HEK293T (cell line): ENCODE results near the gene SLX4IP.

Experiments used
- CTCF ChIA-PET: fragments of 350-600 bp; formaldehyde crosslinking; extraction: SDS; loops from one replicate; lab custom pipeline; 2021; ENCODE audit warnings: antibody characterized with exemption, inconsistent platforms; lab: Yijun Ruan, JAX
- POLR2A ChIA-PET: fragments of 350-600 bp; formaldehyde crosslinking; extraction: SDS; loops from one replicate; lab custom pipeline; 2020; ENCODE audit warnings: antibody characterized with exemption, inconsistent platforms; lab: Yijun Ruan, JAX
- DNase-seq: peaks from one replicate; pipeline ENCODE4 v3.0.0; 2012; ENCODE audit warnings: mixed read lengths; ENCODE audit errors: extremely low spot score
- ARNT ChIP-seq: fragments of 450-650 bp; IDR thresholded peaks from 2 replicates; pipeline ENCODE4 v1.6.1; 2017; ENCODE audit warnings: mild to moderate bottlenecking
- BHLHE40 ChIP-seq: fragments of 450-650 bp; IDR thresholded peaks from 2 replicates; pipeline ENCODE4 v1.6.1; 2016; ENCODE audit warnings: mild to moderate bottlenecking, moderate library complexity, borderline replicate concordance
- CTBP1 ChIP-seq: fragments of 450-650 bp; IDR thresholded peaks from 2 replicates; pipeline ENCODE4 v1.6.1; 2016; ENCODE audit warnings: borderline replicate concordance
- ELF4 ChIP-seq: fragments of 450-650 bp; IDR thresholded peaks from 2 replicates; pipeline ENCODE4 v1.6.1; 2017; ENCODE audit warnings: antibody characterized with exemption
- FOXA1 ChIP-seq: fragments of 450-650 bp; IDR thresholded peaks from 2 replicates; pipeline ENCODE4 v1.6.1; 2016; ENCODE audit warnings: mild to moderate bottlenecking
- FOXK2 ChIP-seq: fragments of 450-650 bp; IDR thresholded peaks from 2 replicates; pipeline ENCODE4 v1.6.1; 2016; ENCODE audit warnings: mild to moderate bottlenecking
- FOXM1 ChIP-seq: fragments of 450-650 bp; IDR thresholded peaks from 2 replicates; pipeline ENCODE4 v1.6.1; 2017; ENCODE audit warnings: mild to moderate bottlenecking, borderline replicate concordance
- HDGF ChIP-seq: fragments of 450-650 bp; IDR thresholded peaks from 2 replicates; pipeline ENCODE4 v1.6.1; 2017; ENCODE audit warnings: antibody characterized with exemption, borderline replicate concordance
- L3MBTL2 ChIP-seq: fragments of 450-650 bp; conservative IDR thresholded peaks from 2 replicates; pipeline ENCODE4 v1.6.1; 2016; ENCODE audit warnings: mild to moderate bottlenecking
- LEF1 ChIP-seq: fragments of 450-650 bp; IDR thresholded peaks from 2 replicates; pipeline ENCODE4 v1.6.1; 2017; ENCODE audit warnings: mild to moderate bottlenecking, borderline replicate concordance
- NFRKB ChIP-seq: fragments of 450-650 bp; IDR thresholded peaks from 2 replicates; pipeline ENCODE4 v1.6.1; 2016; ENCODE audit warnings: mild to moderate bottlenecking, moderate library complexity
- PKNOX1 ChIP-seq: fragments of 450-650 bp; IDR thresholded peaks from 2 replicates; pipeline ENCODE4 v1.6.1; 2016
- SP1 ChIP-seq: fragments of 450-650 bp; IDR thresholded peaks from 2 replicates; pipeline ENCODE4 v1.6.1; 2017
- SUZ12 ChIP-seq: fragments of 450-650 bp; IDR thresholded peaks from 2 replicates; pipeline ENCODE4 v1.6.1; 2016; ENCODE audit warnings: mild to moderate bottlenecking
- TARDBP ChIP-seq: fragments of 450-650 bp; IDR thresholded peaks from 2 replicates; pipeline ENCODE4 v1.6.1; 2016
- ZNF384 ChIP-seq: fragments of 450-650 bp; IDR thresholded peaks from 2 replicates; pipeline ENCODE4 v1.6.1; 2016

Gene SLX4IP

GRCh38 chr20:10629946-10630650 lies 195.0 kb downstream of the SLX4IP start:
- ChIA-PET CTCF (no interaction called here), POLR2A (no interaction called here)
- no peak for TF ChIP-seq ZNF384
- no peak for TF ChIP-seq HDGF
- no peak for TF ChIP-seq FOXM1
- DNase-seq, result no peak

DNA sequence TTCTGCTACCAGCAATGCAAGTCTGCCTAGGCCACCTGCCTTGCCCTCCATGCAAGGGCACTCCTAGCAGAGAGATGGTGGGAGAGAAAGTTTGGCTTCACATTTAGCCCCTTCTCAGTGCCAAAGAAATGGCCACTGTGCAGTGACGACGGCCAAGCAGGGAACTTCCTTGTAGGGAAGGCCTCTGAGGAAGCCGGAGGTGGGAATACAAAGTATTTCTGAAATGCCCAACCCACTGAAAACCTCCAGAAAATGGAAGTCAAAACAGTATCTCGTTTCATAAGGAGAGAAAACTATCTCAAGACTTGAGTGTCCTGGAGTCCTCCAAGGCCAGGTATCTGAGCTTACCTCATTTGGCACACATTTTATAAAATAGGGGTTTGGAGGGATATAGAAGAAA lies 196.0 kb downstream of the SLX4IP start:
- ChIA-PET CTCF (no interaction called here), POLR2A (no interaction called here)
- TF ChIP-seq SP1, result no peak
- DNase-seq, result no peak

DNA sequence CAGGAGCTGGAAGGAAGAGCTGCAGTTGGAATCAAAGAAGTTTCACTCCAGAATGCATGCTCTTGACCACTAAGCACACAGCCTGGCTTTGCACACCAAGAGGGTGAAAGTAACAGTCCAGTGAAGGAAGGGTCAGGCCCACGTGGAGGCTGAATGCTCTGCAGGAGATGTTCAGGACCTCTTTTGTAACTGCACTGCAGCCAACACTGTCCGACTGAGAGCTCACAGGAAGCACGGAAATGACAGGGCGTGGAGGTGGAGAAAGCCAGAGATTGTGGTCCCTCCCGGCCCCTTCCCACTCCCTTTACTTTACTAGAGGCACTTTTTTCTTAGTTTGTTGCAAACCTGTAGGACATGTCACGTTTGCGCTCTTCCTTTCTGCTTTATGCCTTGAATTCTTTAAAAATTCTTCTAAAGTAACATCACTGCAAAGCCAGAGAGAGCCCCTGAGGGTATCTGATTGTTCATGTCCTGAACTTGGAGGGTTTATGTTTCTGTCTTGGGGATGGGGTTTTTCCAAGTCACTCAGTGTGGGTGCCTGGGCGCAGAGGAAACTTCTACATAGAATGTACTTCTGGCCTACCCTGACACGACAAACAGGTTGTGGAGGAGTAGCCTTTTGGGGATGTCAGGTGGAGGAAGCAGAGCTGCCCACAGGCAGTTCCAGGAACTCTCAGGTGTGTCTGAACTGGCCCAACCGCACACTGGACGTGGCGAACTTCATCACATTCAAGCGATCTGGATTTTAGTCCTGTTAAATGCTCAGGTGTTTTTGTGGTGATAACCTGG lies 197.8 kb downstream of the SLX4IP start:
- no peak for DNase-seq
- TF ChIP-seq CTBP1, result no peak
- TF ChIP-seq NFRKB, result no peak
- TF ChIP-seq FOXK2, result no peak
- no peak for TF ChIP-seq SUZ12
- TF ChIP-seq FOXA1, result no peak
- no peak for TF ChIP-seq PKNOX1
- CTCF ChIA-PET, result no interaction called here
- POLR2A ChIA-PET, result no interaction called here

DNA sequence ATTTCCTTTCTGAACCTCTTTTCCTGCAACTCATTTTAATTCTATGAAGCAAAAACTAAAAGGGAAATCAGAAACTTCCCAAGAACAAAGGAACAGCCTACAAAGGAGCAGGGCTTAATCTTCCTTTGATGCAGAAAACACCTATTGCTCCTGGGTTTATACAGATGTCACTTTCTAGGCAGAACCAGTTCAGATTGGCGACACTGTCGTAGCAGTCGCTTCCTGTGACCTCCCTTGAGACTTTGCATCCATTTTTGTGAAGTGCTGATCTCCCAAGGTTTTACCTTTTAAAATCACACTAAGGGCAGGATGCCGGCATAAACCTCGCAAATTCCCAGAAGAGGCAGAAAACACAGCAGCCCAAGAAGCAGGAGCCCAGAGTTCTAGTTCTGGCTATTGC lies 198.6 kb downstream of the SLX4IP start:
- ChIA-PET CTCF (no interaction called here), POLR2A (no interaction called here)

GRCh38 chr20:10634211-10634610 lies 199.1 kb downstream of the SLX4IP start:
- DNase-seq, result no peak
- ChIA-PET POLR2A (no interaction called here), CTCF (interaction anchor here (0.5 kb wide), 1 partner anchor 167 kb away, joined by 3 read pairs; no protein-coding TSS in a partner anchor)
- TF ChIP-seq FOXM1 (no peak), ARNT (no peak), TARDBP (no peak), HDGF (no peak), NFRKB (no peak), FOXK2 (no peak), ELF4 (no peak), PKNOX1 (no peak), BHLHE40 (no peak), ZNF384 (no peak), SUZ12 (no peak), FOXA1 (no peak), LEF1 (no peak), SP1 (no peak), CTBP1 (no peak)

More for the DNA sequence above, 198.6 kb downstream of the SLX4IP start:
- DNase-seq, result no peak
- TF ChIP-seq SP1, result no peak
- no peak for TF ChIP-seq ELF4
- no peak for TF ChIP-seq ARNT
- TF ChIP-seq ZNF384, result no peak
- TF ChIP-seq PKNOX1, result no peak
- TF ChIP-seq L3MBTL2, result no peak
- no peak for TF ChIP-seq HDGF
- TF ChIP-seq NFRKB, result no peak
- TF ChIP-seq SUZ12, result no peak
- no peak for TF ChIP-seq FOXM1
- no peak for TF ChIP-seq BHLHE40
- TF ChIP-seq TARDBP, result no peak
- no peak for TF ChIP-seq LEF1
- no peak for TF ChIP-seq FOXA1
- TF ChIP-seq FOXK2, result no peak
- no peak for TF ChIP-seq CTBP1

GRCh38 chr20:10634683-10635411 lies 199.7 kb downstream of the SLX4IP start:
- TF ChIP-seq SP1 (no peak), FOXM1 (no peak), L3MBTL2 (no peak), ARNT (no peak), ELF4 (no peak), ZNF384 (no peak), LEF1 (no peak), BHLHE40 (no peak), CTBP1 (no peak), FOXA1 (no peak), HDGF (no peak), PKNOX1 (no peak), SUZ12 (no peak), TARDBP (no peak), NFRKB (no peak), FOXK2 (no peak)
- ChIA-PET POLR2A (no interaction called here), CTCF (interaction anchor here (0.5 to 1.0 kb wide), 2 partner anchors 82 to 167 kb away, joined by 3 read pairs; no protein-coding TSS in a partner anchor)
- DNase-seq, result no peak
